Measurements from ENCODE around the gene SAT1.

DNA sequence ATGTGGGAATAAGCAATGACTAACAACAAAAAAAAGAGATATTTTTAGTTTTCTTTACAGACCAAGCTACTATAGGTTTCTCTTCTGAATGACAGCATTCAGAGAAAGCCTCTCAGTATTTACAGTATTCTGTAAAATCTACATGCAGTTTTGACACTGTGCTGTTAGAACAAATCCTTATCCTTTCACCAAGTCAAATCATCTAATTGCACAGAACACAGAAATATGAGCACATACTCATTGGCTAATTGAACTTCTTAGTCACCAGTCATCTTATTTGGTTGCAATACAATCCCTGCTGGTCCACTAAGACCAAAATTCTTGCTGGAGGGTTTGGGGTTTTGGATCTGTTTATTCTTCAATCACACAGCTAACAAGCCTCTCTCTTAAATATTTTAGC lies 45.6 kb upstream of the SAT1 start:
- TF ChIP-seq SRF (IDR thresholded peaks at IDR 0.05; ENCODE audit: low read depth in 2 of 2, low read length in 2 of 2) = no peak
- TF ChIP-seq KDM1A (IDR thresholded peaks at IDR 0.05; ENCODE audit: borderline replicate concordance) = no peak
- TF ChIP-seq, protein P1, sequence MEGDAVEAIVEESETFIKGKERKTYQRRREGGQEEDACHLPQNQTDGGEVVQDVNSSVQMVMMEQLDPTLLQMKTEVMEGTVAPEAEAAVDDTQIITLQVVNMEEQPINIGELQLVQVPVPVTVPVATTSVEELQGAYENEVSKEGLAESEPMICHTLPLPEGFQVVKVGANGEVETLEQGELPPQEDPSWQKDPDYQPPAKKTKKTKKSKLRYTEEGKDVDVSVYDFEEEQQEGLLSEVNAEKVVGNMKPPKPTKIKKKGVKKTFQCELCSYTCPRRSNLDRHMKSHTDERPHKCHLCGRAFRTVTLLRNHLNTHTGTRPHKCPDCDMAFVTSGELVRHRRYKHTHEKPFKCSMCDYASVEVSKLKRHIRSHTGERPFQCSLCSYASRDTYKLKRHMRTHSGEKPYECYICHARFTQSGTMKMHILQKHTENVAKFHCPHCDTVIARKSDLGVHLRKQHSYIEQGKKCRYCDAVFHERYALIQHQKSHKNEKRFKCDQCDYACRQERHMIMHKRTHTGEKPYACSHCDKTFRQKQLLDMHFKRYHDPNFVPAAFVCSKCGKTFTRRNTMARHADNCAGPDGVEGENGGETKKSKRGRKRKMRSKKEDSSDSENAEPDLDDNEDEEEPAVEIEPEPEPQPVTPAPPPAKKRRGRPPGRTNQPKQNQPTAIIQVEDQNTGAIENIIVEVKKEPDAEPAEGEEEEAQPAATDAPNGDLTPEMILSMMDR (IDR thresholded peaks at IDR 0.05 in 2 of 3, conservative IDR thresholded peaks at IDR 0.05 in 1 of 3; ENCODE audit: control insufficient read depth in 2 of 3, extremely low read depth in 1 of 3, insufficient read depth in 1 of 3, low read depth in 3 of 3, low read length in 3 of 3) = no peak
- TF ChIP-seq, protein P2, sequence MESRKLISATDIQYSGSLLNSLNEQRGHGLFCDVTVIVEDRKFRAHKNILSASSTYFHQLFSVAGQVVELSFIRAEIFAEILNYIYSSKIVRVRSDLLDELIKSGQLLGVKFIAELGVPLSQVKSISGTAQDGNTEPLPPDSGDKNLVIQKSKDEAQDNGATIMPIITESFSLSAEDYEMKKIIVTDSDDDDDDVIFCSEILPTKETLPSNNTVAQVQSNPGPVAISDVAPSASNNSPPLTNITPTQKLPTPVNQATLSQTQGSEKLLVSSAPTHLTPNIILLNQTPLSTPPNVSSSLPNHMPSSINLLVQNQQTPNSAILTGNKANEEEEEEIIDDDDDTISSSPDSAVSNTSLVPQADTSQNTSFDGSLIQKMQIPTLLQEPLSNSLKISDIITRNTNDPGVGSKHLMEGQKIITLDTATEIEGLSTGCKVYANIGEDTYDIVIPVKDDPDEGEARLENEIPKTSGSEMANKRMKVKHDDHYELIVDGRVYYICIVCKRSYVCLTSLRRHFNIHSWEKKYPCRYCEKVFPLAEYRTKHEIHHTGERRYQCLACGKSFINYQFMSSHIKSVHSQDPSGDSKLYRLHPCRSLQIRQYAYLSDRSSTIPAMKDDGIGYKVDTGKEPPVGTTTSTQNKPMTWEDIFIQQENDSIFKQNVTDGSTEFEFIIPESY (IDR thresholded peaks at IDR 0.05) = no peak
